HepG2 (cell line): Measurements from ENCODE around the gene RGS10. TPM values are rescaled to one million over a fixed set of nuclear protein-coding genes. Genes with fewer than 3 reads are reported as not detected.
A peak's percentile ranks its signal among the peaks of the same experiment; 100 is the strongest.

Experiments
- ATAC-seq: fragments of 200-7000 bp; cut with Tn5 transposase; 3 replicates; pipeline ENCODE4 v1.9.1; 2020; ENCODE audit warnings: mild to moderate bottlenecking, moderate library complexity
- Bru-seq: library from RNA; stranded (reverse); fragments of 400-500 nt; gene quantifications from one replicate; lab custom pipeline; 2021; lab: Mats Ljungman, UMichigan
- BruChase-seq, 2 experiments: library from RNA; stranded (reverse); fragments of 400-500 nt; gene quantifications; one replicate each; lab custom pipeline; 2021; lab: Mats Ljungman, UMichigan
- BruUV-seq: library from RNA; stranded (reverse); fragments of 400-500 nt; replicated peaks from 2 replicates; lab custom pipeline; 2021; lab: Mats Ljungman, UMichigan
- CTCF ChIA-PET: fragments of 300-600 bp; formaldehyde crosslinking; extraction: SDS; loops from one replicate; lab custom pipeline; 2021; ENCODE audit warnings: low total read pairs, inconsistent platforms, low intra/inter-chr PET ratio; lab: Yijun Ruan, JAX
- POLR2A ChIA-PET: fragments of 350-600 bp; sonication (Branson Sonifier 250); formaldehyde crosslinking; loops from one replicate; lab custom pipeline; 2020; ENCODE audit warnings: antibody characterized with exemption, inconsistent platforms; lab: Yijun Ruan, JAX
- DNase-seq: peaks from one replicate; pipeline ENCODE4 v3.0.0-alpha.2; 2015; ENCODE audit warnings: low spot score
- FAIRE-seq: peaks from 3 replicates; lab custom pipeline; 2011; peaks lifted over from hg19 to GRCh38; lab: Jason Lieb, UNC
- H2AFZ ChIP-seq: one replicate; pipeline ENCODE4 v1.6.1; 2011; ENCODE audit warnings: low read length, inconsistent platforms
- H3K27ac ChIP-seq: fragments of 300-600 bp; 3 replicates; pipeline ENCODE4 v1.8.0; 2011; ENCODE audit warnings: mixed run types, mild to moderate bottlenecking, mixed read lengths, low read length, inconsistent platforms; ENCODE audit not compliant: insufficient read depth; ENCODE audit errors: extremely low read length
- H3K27me3 ChIP-seq, 2 experiments: fragments of 200-600 bp in 1 of 2; 2 replicates in 1 of 2; 3 replicates in 1 of 2; pipeline versions ENCODE4 v1.6.0 to v1.8.0; 2011; ENCODE audit warnings: low read length in 2 of 2, mild to moderate bottlenecking in 2 of 2, moderate library complexity in 2 of 2, inconsistent platforms in 1 of 2; ENCODE audit not compliant: insufficient read depth in 2 of 2, control insufficient read depth in 1 of 2
- H3K36me3 ChIP-seq, 2 experiments: fragments of 200-600 bp in 1 of 2; replicated peaks in 1 of 2; 2 replicates in 1 of 2; 3 replicates in 1 of 2; pipeline versions ENCODE4 v1.5.1 to v1.8.0; 2011; ENCODE audit warnings: low read length in 2 of 2, inconsistent platforms in 1 of 2; ENCODE audit not compliant: insufficient read depth in 2 of 2, control insufficient read depth in 1 of 2
- H3K4me1 ChIP-seq: 2 replicates; pipeline ENCODE4 v1.5.1; 2012; ENCODE audit warnings: low read length, inconsistent platforms; ENCODE audit not compliant: insufficient read depth
- H3K4me2 ChIP-seq: 2 replicates; pipeline ENCODE4 v1.6.0; 2011; ENCODE audit warnings: low read depth, low read length, inconsistent platforms
- H3K4me3 ChIP-seq, 3 experiments: fragments of 200-600 bp in 1 of 3; sonication (generic), shearing (Covaris generic) in 1 of 3; replicated peaks in 1 of 3; 2 replicates each; pipeline ENCODE4 v1.5.1; 2011 to 2016; ENCODE audit warnings: low read length in 3 of 3, inconsistent platforms in 2 of 3, low read depth in 2 of 3, mild to moderate bottlenecking in 2 of 3, control low read depth in 1 of 3, mixed read lengths in 1 of 3; ENCODE audit not compliant: insufficient read depth in 1 of 3
- H3K79me2 ChIP-seq: one replicate; pipeline ENCODE4 v1.6.1; 2011; ENCODE audit warnings: low read length, inconsistent platforms; ENCODE audit not compliant: insufficient read depth
- H3K9ac ChIP-seq: 2 replicates; pipeline ENCODE4 v1.6.0; 2011; ENCODE audit warnings: mild to moderate bottlenecking, low read depth, low read length, inconsistent platforms; ENCODE audit not compliant: insufficient read depth
- H3K9me3 ChIP-seq: 2 replicates; pipeline ENCODE4 v1.5.1; 2012; ENCODE audit warnings: mild to moderate bottlenecking, low read length
- H4K20me1 ChIP-seq: 2 replicates; pipeline ENCODE4 v1.6.0; 2011; ENCODE audit warnings: inconsistent platforms, mild to moderate bottlenecking, low read length, moderate library complexity; ENCODE audit not compliant: insufficient read depth
- CAMTA2 ChIP-seq: sonication (generic); formaldehyde crosslinking; IDR thresholded peaks from 2 replicates; pipeline ENCODE4 v1.4.0; 2020; ENCODE audit warnings: mild to moderate bottlenecking, missing genetic modification reagents, borderline replicate concordance
- CBX5 ChIP-seq: sonication (generic); formaldehyde crosslinking; IDR thresholded peaks from 2 replicates; pipeline ENCODE4 v1.4.0; 2020; ENCODE audit warnings: missing genetic modification reagents, borderline replicate concordance
- GTF3A ChIP-seq: sonication (generic); formaldehyde crosslinking; conservative IDR thresholded peaks from 2 replicates; pipeline ENCODE4 v1.4.0; 2020; ENCODE audit warnings: mild to moderate bottlenecking, missing genetic modification reagents
- NFYC ChIP-seq: IDR thresholded peaks from 2 replicates; pipeline ENCODE4 v1.6.1; 2016; ENCODE audit warnings: missing genetic modification reagents, missing compliant biosample characterization
- REL ChIP-seq: sonication (generic); formaldehyde crosslinking; conservative IDR thresholded peaks from 2 replicates; pipeline ENCODE4 v1.8.0; 2022; ENCODE audit warnings: mild to moderate bottlenecking, missing genetic modification reagents, moderate library complexity
- RELA ChIP-seq: sonication (generic); formaldehyde crosslinking; IDR thresholded peaks from 2 replicates; pipeline ENCODE4 v1.4.0; 2020; ENCODE audit warnings: missing genetic modification reagents
- SMAD9 ChIP-seq: sonication (generic); formaldehyde crosslinking; IDR thresholded peaks from 2 replicates; pipeline ENCODE4 v1.5.1; 2020; ENCODE audit warnings: mild to moderate bottlenecking, missing genetic modification reagents
- TEAD2 ChIP-seq: sonication (generic); formaldehyde crosslinking; IDR thresholded peaks from 2 replicates; pipeline ENCODE4 v1.9.0; 2021; ENCODE audit warnings: missing genetic modification reagents
- THAP11 ChIP-seq: IDR thresholded peaks from 2 replicates; pipeline ENCODE4 v1.6.1; 2016; ENCODE audit warnings: missing biosample characterization, missing genetic modification reagents
- ZBTB20 ChIP-seq: sonication (generic); formaldehyde crosslinking; IDR thresholded peaks from 2 replicates; pipeline ENCODE4 v1.8.1; 2023; ENCODE audit warnings: missing genetic modification reagents, low read depth, mild to moderate bottlenecking, borderline replicate concordance
- ZFP82 ChIP-seq: sonication (generic); formaldehyde crosslinking; IDR thresholded peaks from 2 replicates; pipeline ENCODE4 v1.5.1; 2020; ENCODE audit warnings: mild to moderate bottlenecking, missing genetic modification reagents, borderline replicate concordance
- ZFYVE20 ChIP-seq: sonication (generic); formaldehyde crosslinking; IDR thresholded peaks from 2 replicates; pipeline ENCODE4 v1.8.0; 2023; ENCODE audit warnings: low read depth, mild to moderate bottlenecking, moderate library complexity, missing genetic modification reagents, borderline replicate concordance
- ZNF232 ChIP-seq: sonication (generic); formaldehyde crosslinking; IDR thresholded peaks from 2 replicates; pipeline ENCODE4 v1.4.0; 2020; ENCODE audit warnings: missing genetic modification reagents, borderline replicate concordance
- ZNF563 ChIP-seq: sonication (generic); formaldehyde crosslinking; IDR thresholded peaks from 2 replicates; pipeline ENCODE4 v1.8.0; 2022; ENCODE audit warnings: mild to moderate bottlenecking, moderate library complexity, missing genetic modification reagents
- ZNF569 ChIP-seq: sonication (generic); formaldehyde crosslinking; IDR thresholded peaks from 2 replicates; pipeline ENCODE4 v1.5.0; 2020; ENCODE audit warnings: mild to moderate bottlenecking, missing genetic modification reagents, moderate library complexity, borderline replicate concordance
- ZNF629 ChIP-seq: sonication (generic); formaldehyde crosslinking; conservative IDR thresholded peaks from 2 replicates; pipeline ENCODE4 v1.5.0; 2020; ENCODE audit warnings: missing genetic modification reagents
- ZNF674 ChIP-seq: sonication (generic); formaldehyde crosslinking; IDR thresholded peaks from 2 replicates; pipeline ENCODE4 v1.5.0; 2020; ENCODE audit warnings: low read depth, mild to moderate bottlenecking, missing genetic modification reagents
- WGBS: methylation state at CpG from one replicate; pipeline ENCODE4 v1.1.6; 2017; ENCODE audit warnings: low lambda C conversion rate; 5-methylcytosine and 5-hydroxymethylcytosine counted together
- in situ Hi-C: cut with HindIII; loops from 2 replicates; pipeline ENCODE4 v1.10.0; 2017; ENCODE audit warnings: low pct_unique_long_range_greater_than_20kb; ENCODE audit not compliant: extremely low pct_ligation_motif_present
- intact Hi-C: fragments of 100-400 bp; cut with micrococcal nuclease; formaldehyde crosslinking; loops from one replicate; pipeline ENCODE4 v1.10.0; 2022; ENCODE audit not compliant: unreplicated experiment
- long read RNA-seq, 2 experiments: library from RNA in 1 of 2; library from polyadenylated mRNA in 1 of 2; stranded (forward) in 1 of 2; unstranded in 1 of 2; transcript quantifications; one replicate each; pipeline ENCODE4 v2.0.0, GENCODE V29; 2019 to 2022
- polyA minus RNA-seq, 3 experiments: library from RNA; depleted of rRNA, polyadenylated mRNA; stranded (reverse); fragments of >200 nt; gene quantifications; 2 replicates each; pipeline ENCODE4 v1.2.3, GENCODE V29; 2011; ENCODE audit warnings: low replicate concordance in 1 of 3
- polyA plus RNA-seq, 8 experiments: library from polyadenylated mRNA; depleted of rRNA in 3 of 8; stranded (reverse) in 7 of 8; unstranded in 1 of 8; fragments of >200 nt; fragmentation: Illumina TruSeq in 4 of 8; extraction: Trizol in 4 of 8; gene quantifications; 2 replicates each; pipeline versions ENCODE4 v1.2.1 to v1.2.3, GENCODE V29; 2011 to 2016; ENCODE audit warnings: low read depth in 4 of 8, missing spikeins in 1 of 8, mixed read lengths in 1 of 8; ENCODE audit not compliant: insufficient read depth in 1 of 8
- total RNA-seq, 5 experiments: library from RNA; depleted of rRNA; stranded (reverse); fragments of >200 nt; fragmentation: Illumina TruSeq; extraction: Trizol; gene quantifications; 2 replicates each; pipeline ENCODE4 v1.2.3, GENCODE V29; 2016; ENCODE audit warnings: low read depth in 1 of 5

The RGS10 gene, protein sequence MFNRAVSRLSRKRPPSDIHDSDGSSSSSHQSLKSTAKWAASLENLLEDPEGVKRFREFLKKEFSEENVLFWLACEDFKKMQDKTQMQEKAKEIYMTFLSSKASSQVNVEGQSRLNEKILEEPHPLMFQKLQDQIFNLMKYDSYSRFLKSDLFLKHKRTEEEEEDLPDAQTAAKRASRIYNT
- total RNA-seq (2016; rRNA removed; fragmentation: Illumina TruSeq; extraction: Trizol) (1.1 and 1.7 TPM in 2 replicates), polyA plus RNA-seq (2011; rRNA removed) (4.1 and 5.1 TPM in 2 replicates), polyA minus RNA-seq (2011; rRNA and poly(A)+ RNA removed; ENCODE audit: low replicate concordance) (1.3 and 2.3 TPM in 2 replicates), Bru-seq, nascent RNA (percentile 22 among the genes with signal in this experiment), BruChase-seq, experiment 1, labeled RNA remaining after a 6-hour chase (percentile 19 among the genes with signal in this experiment), BruChase-seq, experiment 2, labeled RNA remaining after a 2-hour chase (percentile 21 among the genes with signal in this experiment)
- 2.3 and 4.0 TPM in 2 replicates for total RNA-seq (2016; cell fraction: cytosol; rRNA removed; fragmentation: Illumina TruSeq; extraction: Trizol; ENCODE audit: low read depth)
- total RNA-seq (2016; cell fraction: insoluble cytoplasmic fraction; rRNA removed; fragmentation: Illumina TruSeq; extraction: Trizol), result 1.3 and 2.0 TPM in 2 replicates
- 2.3 and 2.4 TPM in 2 replicates for total RNA-seq (2016; cell fraction: membrane; rRNA removed; fragmentation: Illumina TruSeq; extraction: Trizol)
- 0.78 and 1.1 TPM in 2 replicates for total RNA-seq (2016; cell fraction: nucleus; rRNA removed; fragmentation: Illumina TruSeq; extraction: Trizol)
- 2.9 and 4.0 TPM in 2 replicates for polyA plus RNA-seq (2011; cell fraction: cytosol; rRNA removed)
- 1.2 and 1.3 TPM in 2 replicates for polyA plus RNA-seq (2011; cell fraction: nucleus; rRNA removed)
- 1.4 and 3.1 TPM in 2 replicates for polyA plus RNA-seq (2012)
- 3.3 and 5.1 TPM in 2 replicates for polyA plus RNA-seq (2016; cell fraction: cytosol; fragmentation: Illumina TruSeq; extraction: Trizol; ENCODE audit: low read depth)
- polyA plus RNA-seq (2016; cell fraction: insoluble cytoplasmic fraction; fragmentation: Illumina TruSeq; extraction: Trizol; ENCODE audit: low read depth), result 2.4 and 3.6 TPM in 2 replicates
- 3.3 TPM in 2 replicates for polyA plus RNA-seq (2016; cell fraction: membrane; fragmentation: Illumina TruSeq; extraction: Trizol; ENCODE audit: low read depth)
- 0.67 and 1.8 TPM in 2 replicates for polyA plus RNA-seq (2016; cell fraction: nucleus; fragmentation: Illumina TruSeq; extraction: Trizol; ENCODE audit: insufficient read depth, low read depth)
- 1.3 and 2.1 TPM in 2 replicates for polyA minus RNA-seq (2011; cell fraction: cytosol; rRNA and poly(A)+ RNA removed)
- 0.99 and 1.8 TPM in 2 replicates for polyA minus RNA-seq (2011; cell fraction: nucleus; rRNA and poly(A)+ RNA removed)
- long read RNA-seq, experiment 1, transcript RGS10-202 (5 exons, 804 nt), result major isoform, 5 of 6 reads
- long read RNA-seq, experiment 1, partial matches to known transcripts, result 0 of 6 reads
- long read RNA-seq, experiment 1, other reads (novel, unspliced or antisense), result 1 of 6 reads
- long read RNA-seq, experiment 2, transcript RGS10-202 (5 exons, 804 nt), result major isoform, 9 of 11 reads
- long read RNA-seq, experiment 2, partial matches to known transcripts, result 1 of 11 reads
- long read RNA-seq, experiment 2, other reads (novel, unspliced or antisense), result 1 of 11 reads

GRCh38 chr10:119542357-119542987 lies at the start of gene RGS10:
TSS of gene RGS10 (minus strand) at chr10:119542719. CDS start at chr10:119542638, 81 bp downstream.
- Histone ChIP-seq H3K79me2 (no peaks in the 10 kb centered on the region), H4K20me1 (no peaks in the 10 kb centered on the region), H3K4me1 (peaks cover 28% of the 10 kb centered on the region), H2AFZ (no peak within 1 kb of the TSS), H3K4me3 (peak within 1 kb of the TSS; percentile 46 to 71 (median 55)), H3K9ac (0 out of 2 replicates have a peak within 1 kb of the TSS, but pooled peaks have one; percentile 4), H3K36me3 (no peaks in the 10 kb centered on the region), H3K27ac (no peak within 1 kb of the TSS), H3K4me2 (peak within 1 kb of the TSS; percentile 85), H3K9me3 (no peaks in the 10 kb centered on the region), H3K27me3 (peaks cover 6 to 45% of the 10 kb centered on the region in 2 experiments; a peak in 4 of 5 replicates)
- POLR2A ChIA-PET, result no interaction called here
- ATAC-seq (peak; percentile 63; the same call in 2 of the 3 replicates), DNase-seq (no peak), FAIRE-seq (no peak)
- no TSS peak for BruUV-seq
- in situ Hi-C loops, result loop anchor here (5.0 to 25.0 kb wide), 2 partner anchors 40 to 355 kb away; partner anchors contain the start of gene PRDX3
- 10% methylated on average over 25 of the region's 76 CpGs for WGBS
- CTCF ChIA-PET, result interaction anchor here (0.7 kb wide), 1 partner anchor 97 kb away, joined by 3 read pairs; no protein-coding TSS in a partner anchor
- intact Hi-C loops, result loop anchor here (5.0 kb wide), 1 partner anchor 45 kb away; no protein-coding TSS in a partner anchor
- TF ChIP-seq NFYC, result no peak
- TF ChIP-seq SMAD9 (CRISPR knock-in tag), result no peak
- no peak for TF ChIP-seq CBX5 (CRISPR knock-in tag)
- no peak for TF ChIP-seq TEAD2 (CRISPR knock-in tag)
- TF ChIP-seq CAMTA2 (CRISPR knock-in tag), result no peak
- no peak for TF ChIP-seq ZNF629 (CRISPR knock-in tag)
- TF ChIP-seq RELA (CRISPR knock-in tag), result no peak
- no peak for TF ChIP-seq REL (CRISPR knock-in tag)
- no peak for TF ChIP-seq ZFP82 (CRISPR knock-in tag)
- TF ChIP-seq THAP11 (CRISPR knock-in tag), result no peak
- no peak for TF ChIP-seq ZNF674 (CRISPR knock-in tag)
- TF ChIP-seq ZNF569 (CRISPR knock-in tag), result no peak
- no peak for TF ChIP-seq ZBTB20 (CRISPR knock-in tag)
- 0 out of 2 replicates have a peak, but pooled peaks have one; percentile 10 for TF ChIP-seq ZNF563 (CRISPR knock-in tag)
- TF ChIP-seq GTF3A, result no peak
- no peak for TF ChIP-seq ZNF232 (CRISPR knock-in tag)
- TF ChIP-seq ZFYVE20 (CRISPR knock-in tag), result no peak; the same call in 1 of the 2 replicates
